Measurements from ENCODE around the gene IKZF3. TPM values are rescaled to one million over a fixed set of nuclear protein-coding genes. Genes with fewer than 3 reads are reported as not detected.
"Not testable (repeated sequence)": the region's sequence is repeated elsewhere in the genome, so short reads cannot be mapped to it uniquely, and the experiment has no call there.

IKZF3 gene
- total and polyA plus RNA-seq, 4 donors: 1.0 to 3.9 (median 2.6) TPM

- Histone ChIP-seq H3K27ac (ENCODE audit: low read depth in 1 of 2, low read length in 1 of 2) (no peak overlapping the region), H3K4me3 (no peak overlapping the region), H3K27me3 (ENCODE audit: control insufficient read depth in 3 of 3, insufficient read depth in 3 of 3, low read length in 2 of 3) (no peaks in the 10 kb centered on the region), H3K9ac (ENCODE audit: insufficient read depth in 1 of 2, low read length in 2 of 2) (no peak overlapping the region), H3K9me3 (ENCODE audit: control insufficient read depth in 4 of 4, insufficient read depth in 3 of 4, low read length in 3 of 4) (no peaks in the 10 kb centered on the region), H3K36me3 (ENCODE audit: control insufficient read depth in 4 of 4, insufficient read depth in 4 of 4, low read length in 4 of 4) (no peaks in the 10 kb centered on the region), H3K4me1 (ENCODE audit: control insufficient read depth in 5 of 5, insufficient read depth in 5 of 5, low read length in 5 of 5) (peaks cover 0 to 7% (median 0%) of the 10 kb centered on the region in 5 donors)
- no peak for ATAC-seq (ENCODE audit: insufficient read depth, low FRiP score)
- 49 to 68% methylated on average over 3 of the region's 3 CpGs for WGBS, 2 donors
- no peak for DNase-seq
- no peak for TF ChIP-seq CTCF (IDR thresholded peaks at IDR 0.05; ENCODE audit: control extremely low read depth, extremely low read depth)
Observed at GRCh38 chr17:39852239-39852638, 11.9 kb downstream of the IKZF3 start.

GRCh38 chr17:39850186-39850585, 13.9 kb downstream of the IKZF3 start:
- ATAC-seq (ENCODE audit: insufficient read depth, low FRiP score); H3K36me3 ChIP-seq (ENCODE audit: control insufficient read depth in 4 of 4, insufficient read depth in 4 of 4, low read length in 4 of 4); H3K4me3 ChIP-seq; H3K27me3 ChIP-seq (ENCODE audit: control insufficient read depth in 3 of 3, insufficient read depth in 3 of 3, low read length in 2 of 3); H3K4me1 ChIP-seq (ENCODE audit: control insufficient read depth in 5 of 5, insufficient read depth in 5 of 5, low read length in 5 of 5); DNase-seq; H3K27ac ChIP-seq (ENCODE audit: low read depth in 1 of 2, low read length in 1 of 2); H3K9me3 ChIP-seq (ENCODE audit: control insufficient read depth in 4 of 4, insufficient read depth in 3 of 4, low read length in 3 of 4); H3K9ac ChIP-seq (ENCODE audit: insufficient read depth in 1 of 2, low read length in 2 of 2): not testable (repeated sequence)

GRCh38 chr17:39848600-39848999, 15.5 kb downstream of the IKZF3 start:
- Histone ChIP-seq H3K36me3 (ENCODE audit: control insufficient read depth in 4 of 4, insufficient read depth in 4 of 4, low read length in 4 of 4) (no peaks in the 10 kb centered on the region), H3K4me3 (no peak overlapping the region), H3K9me3 (ENCODE audit: control insufficient read depth in 4 of 4, insufficient read depth in 3 of 4, low read length in 3 of 4) (no peaks in the 10 kb centered on the region), H3K4me1 (ENCODE audit: control insufficient read depth in 5 of 5, insufficient read depth in 5 of 5, low read length in 5 of 5) (peaks cover 0 to 9% (median 0%) of the 10 kb centered on the region in 5 donors), H3K9ac (ENCODE audit: insufficient read depth in 1 of 2, low read length in 2 of 2) (no peak overlapping the region), H3K27me3 (ENCODE audit: control insufficient read depth in 3 of 3, insufficient read depth in 3 of 3, low read length in 2 of 3) (peaks cover 0 to 2% (median 0%) of the 10 kb centered on the region in 3 donors), H3K27ac (ENCODE audit: low read depth in 1 of 2, low read length in 1 of 2) (no peak overlapping the region)
- no peak for TF ChIP-seq CTCF (IDR thresholded peaks at IDR 0.05; ENCODE audit: control extremely low read depth, extremely low read depth)
- DNase-seq: peak; percentile 8 to 38 (median 25)
- 56 to 65% methylated on average over 4 of the region's 4 CpGs for WGBS, 2 donors
- ATAC-seq (ENCODE audit: insufficient read depth, low FRiP score): no peak

GRCh38 chr17:39846205-39846604, 17.9 kb downstream of the IKZF3 start:
- Histone ChIP-seq H3K9ac (ENCODE audit: insufficient read depth in 1 of 2, low read length in 2 of 2) (no peak overlapping the region), H3K4me1 (ENCODE audit: control insufficient read depth in 5 of 5, insufficient read depth in 5 of 5, low read length in 5 of 5) (peaks cover 0 to 9% (median 0%) of the 10 kb centered on the region in 5 donors), H3K4me3 (no peak overlapping the region), H3K27ac (ENCODE audit: low read depth in 1 of 2, low read length in 1 of 2) (no peak overlapping the region), H3K36me3 (ENCODE audit: control insufficient read depth in 4 of 4, insufficient read depth in 4 of 4, low read length in 4 of 4) (no peaks in the 10 kb centered on the region), H3K27me3 (ENCODE audit: control insufficient read depth in 3 of 3, insufficient read depth in 3 of 3, low read length in 2 of 3) (peaks cover 0 to 2% (median 0%) of the 10 kb centered on the region in 3 donors), H3K9me3 (ENCODE audit: control insufficient read depth in 4 of 4, insufficient read depth in 3 of 4, low read length in 3 of 4) (no peaks in the 10 kb centered on the region)
- WGBS, 2 donors: 76 to 87% methylated on average over 4 of the region's 4 CpGs
- no peak for DNase-seq
- no peak for ATAC-seq (ENCODE audit: insufficient read depth, low FRiP score)
- TF ChIP-seq CTCF (IDR thresholded peaks at IDR 0.05; ENCODE audit: control extremely low read depth, extremely low read depth): no peak
